DMS 273 treated with DMSO at 0.1 percent for 48 hours (cell line): ENCODE results near the gene PTX3.

Experiments
- DNase-seq: peaks from one replicate; lab custom pipeline; 2025; lab: John Stamatoyannopoulos, UW

Gene PTX3

DNA sequence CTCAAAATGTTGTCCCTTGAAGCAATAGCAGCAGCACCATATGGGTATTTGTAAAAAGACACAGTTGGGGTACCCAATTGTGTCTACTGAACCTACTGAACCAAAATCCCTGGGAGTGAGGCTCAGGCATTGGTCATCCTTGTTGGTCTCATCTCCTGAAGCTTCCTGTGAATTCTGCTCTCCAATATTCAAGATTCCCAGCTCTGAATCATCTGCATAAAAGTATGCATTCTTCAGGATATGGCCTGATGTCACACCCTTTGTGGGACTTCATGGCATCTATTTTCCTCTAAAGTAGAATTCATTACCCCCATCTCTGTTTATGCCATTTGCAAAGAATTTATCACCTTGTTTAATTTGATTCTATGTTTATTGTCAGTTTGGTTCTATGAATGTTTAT is 13.3 kb upstream of the PTX3 start:
- DNase-seq = no peak

DNA sequence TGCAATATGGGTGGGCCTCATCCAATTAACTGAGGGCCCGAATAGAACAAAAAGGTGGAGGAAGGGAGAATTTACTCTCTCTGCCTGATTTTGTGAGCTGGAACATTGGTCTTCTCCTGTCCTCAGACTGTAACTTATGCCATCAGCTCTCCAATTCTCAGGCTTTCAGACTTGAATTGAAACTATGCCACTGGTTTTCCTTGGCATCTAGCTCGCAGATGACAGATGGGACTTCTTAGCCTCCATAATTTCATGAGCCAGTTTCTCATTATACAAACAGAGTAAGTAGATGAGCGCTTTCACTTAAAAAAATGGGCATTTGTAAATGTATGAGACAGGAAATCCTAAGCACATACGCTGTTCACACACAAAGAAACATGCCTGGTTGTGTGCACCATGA is 8.7 kb upstream of the PTX3 start:
- DNase-seq = peak; percentile 85

- DNase-seq = peak; percentile 41
These were observed 7.8 kb upstream of the PTX3 start for GRCh38 chr3:157428853-157429252.

- DNase-seq = no peak
These were observed 6.9 kb upstream of the PTX3 start for GRCh38 chr3:157429708-157430107.

- DNase-seq = peak; percentile 83
These were observed 1.6 kb downstream of the PTX3 start for GRCh38 chr3:157438194-157438730.

DNA sequence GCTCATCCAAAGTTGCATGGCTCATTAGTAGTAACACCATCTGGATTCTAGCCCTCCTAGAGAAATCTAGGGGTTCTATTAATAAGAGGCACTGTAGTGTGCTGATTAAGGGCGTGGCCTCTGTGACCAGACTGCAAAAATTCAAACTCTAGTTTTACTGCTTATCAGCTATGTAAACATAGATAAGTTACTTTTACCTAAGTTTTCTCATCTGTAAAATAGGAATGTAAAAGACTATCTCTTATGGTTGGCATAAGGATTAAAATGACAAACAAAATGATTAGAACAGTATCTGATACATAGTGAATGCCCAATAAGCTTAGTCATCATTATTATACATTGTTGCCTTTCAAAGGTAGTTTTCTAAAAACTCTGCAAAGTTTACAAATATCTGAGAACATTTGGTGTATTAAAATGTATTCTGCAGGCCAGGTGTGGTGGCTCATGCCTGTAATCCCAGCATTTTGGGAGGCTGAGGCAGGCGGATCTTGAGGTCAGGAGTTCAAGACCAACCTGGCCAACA is 4.5 kb downstream of the PTX3 start:
- peak; percentile 50 for DNase-seq

- DNase-seq = no peak
These were observed 6.1 kb downstream of the PTX3 start for GRCh38 chr3:157442729-157443128.

- no peak for DNase-seq
These were observed 7.5 kb downstream of the PTX3 start for GRCh38 chr3:157443905-157444796.

DNA sequence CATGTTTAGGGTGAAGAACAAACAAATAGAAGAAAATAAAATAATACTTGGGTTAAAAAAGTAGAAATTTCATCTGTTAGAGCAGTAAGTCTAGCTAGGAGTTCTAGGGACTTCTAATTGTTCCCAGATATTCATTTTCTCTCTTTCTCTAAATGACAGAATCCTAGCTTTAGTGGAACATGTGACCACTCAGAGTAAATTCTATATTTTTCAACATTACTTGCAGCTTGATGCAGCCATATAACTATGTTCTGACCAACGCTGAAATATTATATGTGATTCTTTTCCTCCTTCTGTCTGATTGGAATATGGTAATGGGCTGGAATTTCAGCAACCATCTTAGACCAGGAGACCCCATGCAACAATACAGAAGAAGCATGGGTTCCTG is 8.1 kb downstream of the PTX3 start:
- no peak for DNase-seq

GRCh38 chr3:157445857-157446256 is 9.2 kb downstream of the PTX3 start:
- DNase-seq = no peak

- DNase-seq = peak; percentile 81
These were observed 10.5 kb downstream of the PTX3 start for GRCh38 chr3:157447026-157447694.

- DNase-seq = no peak
These were observed 15.4 kb downstream of the PTX3 start for GRCh38 chr3:157452097-157452496.

DNA sequence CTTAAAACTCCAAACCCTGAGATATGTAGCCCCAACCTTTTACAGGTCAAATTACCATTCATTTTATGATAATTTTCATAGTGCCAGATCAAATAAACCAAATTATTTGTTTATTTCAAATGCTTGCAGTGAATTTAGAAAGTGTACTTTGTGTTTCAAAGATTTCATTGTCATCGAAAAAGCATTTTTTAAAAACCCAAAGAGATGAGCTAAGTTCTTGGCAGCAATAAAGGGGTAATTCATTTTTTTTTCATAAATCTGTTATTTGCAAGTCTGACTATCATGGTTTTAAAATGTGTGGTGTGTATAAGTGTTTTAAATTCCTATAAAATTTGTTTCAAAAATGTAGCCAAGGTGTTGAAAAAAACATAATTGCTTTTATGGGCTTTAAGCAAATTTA is 17.2 kb downstream of the PTX3 start:
- no peak for DNase-seq

DNA sequence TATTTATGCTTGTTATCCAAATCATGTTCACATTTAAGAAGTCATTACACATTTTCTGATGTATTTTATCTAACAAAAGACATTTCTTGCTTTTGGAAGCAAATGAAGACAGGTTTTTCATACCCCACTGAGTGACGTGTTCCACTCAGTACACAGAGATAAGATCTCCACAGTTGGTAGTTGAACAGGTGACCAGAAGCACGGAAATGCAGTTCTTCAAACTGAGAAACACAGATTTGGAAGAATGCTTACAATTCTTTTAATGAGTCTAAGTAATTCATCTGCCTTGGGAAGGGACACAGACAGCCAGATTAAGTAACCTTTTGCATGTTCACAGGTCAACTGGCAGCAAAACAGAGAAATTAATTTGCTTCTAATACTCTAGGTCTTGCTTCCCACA is 23.1 kb downstream of the PTX3 start:
- no peak for DNase-seq

DNA sequence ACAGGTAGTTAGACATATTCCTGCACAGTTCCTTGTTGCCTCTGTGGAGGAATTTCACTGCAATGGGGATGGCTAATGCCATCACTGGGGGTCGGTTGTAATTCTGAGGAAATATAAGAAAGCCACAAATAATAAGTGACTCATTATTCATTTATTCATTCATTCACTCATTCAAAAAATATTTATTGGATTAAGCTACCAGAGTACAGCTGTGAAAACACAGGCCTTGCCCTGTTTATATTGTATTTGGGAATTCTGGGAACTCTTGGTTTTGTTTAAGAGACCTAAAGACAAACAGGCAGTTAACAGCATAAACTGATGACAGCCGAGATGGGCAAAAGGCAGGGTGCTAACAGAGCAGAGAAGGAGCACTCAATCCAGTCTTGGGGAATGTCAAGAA is 23.6 kb downstream of the PTX3 start:
- no peak for DNase-seq

DNA sequence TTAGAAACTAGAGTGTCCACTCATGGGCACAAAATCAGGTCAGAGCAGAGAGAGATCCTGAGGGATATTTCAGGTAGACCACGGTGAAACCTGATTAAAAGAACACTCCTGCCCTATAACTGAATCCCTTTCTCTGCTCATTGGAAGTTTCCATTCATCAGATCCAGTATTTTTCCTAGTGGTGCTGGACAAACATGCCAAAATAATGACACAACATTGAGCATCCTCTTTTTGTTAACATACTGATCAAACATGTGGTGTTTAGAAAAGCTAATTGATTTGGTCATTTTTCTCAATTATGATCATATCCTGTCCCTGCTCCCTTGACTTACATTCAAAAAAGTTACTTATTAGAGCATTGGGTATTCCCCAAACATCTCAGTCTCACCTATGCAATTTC is 27.2 kb downstream of the PTX3 start:
- no peak for DNase-seq

GRCh38 chr3:157464321-157464720 is 27.7 kb downstream of the PTX3 start:
- no peak for DNase-seq

GRCh38 chr3:157465741-157466140 is 29.1 kb downstream of the PTX3 start:
- no peak for DNase-seq

DNA sequence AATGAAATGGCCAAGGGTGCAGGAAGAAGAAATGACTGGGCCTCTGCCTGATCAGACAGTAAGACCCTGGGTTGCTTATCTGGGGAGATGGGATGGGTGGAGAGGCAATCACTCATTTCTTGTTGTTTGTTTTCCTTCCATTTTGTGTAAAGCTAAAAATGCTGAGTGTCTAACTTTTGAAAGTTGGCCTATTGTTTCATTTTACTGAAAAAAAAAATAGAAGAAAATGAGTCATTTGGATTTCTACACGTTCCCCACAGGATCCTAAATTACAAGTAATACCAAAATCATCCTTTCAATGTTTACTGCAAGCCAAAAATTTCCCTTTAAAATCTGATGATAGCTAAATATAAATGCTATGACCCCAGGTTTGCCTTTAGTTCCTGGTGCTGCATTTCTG is 30.6 kb downstream of the PTX3 start:
- DNase-seq = no peak

DNA sequence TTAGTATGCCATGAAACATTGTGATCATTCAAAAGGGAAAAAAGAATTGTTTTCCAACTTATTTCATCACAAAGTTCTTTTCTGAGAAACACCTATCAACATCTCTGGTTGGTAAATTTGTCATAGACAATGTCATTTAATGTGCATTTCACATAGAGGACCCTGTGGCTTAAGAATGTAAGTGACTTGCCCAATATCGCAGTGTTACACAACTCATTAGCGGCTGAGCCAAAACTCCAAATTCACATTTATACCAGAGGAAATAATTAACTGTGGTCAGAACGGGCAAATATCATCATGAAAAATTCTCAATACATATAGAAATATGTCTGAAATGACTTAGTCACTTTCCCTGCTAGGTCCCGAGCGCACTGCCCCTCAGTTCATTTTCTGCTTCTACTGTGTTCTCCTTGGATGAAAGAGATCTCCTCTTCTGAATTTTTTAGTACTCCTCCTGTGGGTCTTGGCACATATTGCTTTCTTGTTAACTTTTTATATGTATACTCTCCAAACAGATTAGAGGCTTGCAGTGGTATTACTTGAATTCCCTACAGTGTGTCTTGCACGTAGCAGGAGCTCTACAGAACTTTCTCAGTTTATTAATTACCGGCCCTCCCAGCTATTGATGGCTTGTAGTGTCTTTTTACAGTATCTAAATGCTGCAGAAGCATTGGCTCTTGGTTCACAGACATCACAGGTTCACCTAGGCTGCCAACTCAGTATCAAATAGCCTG is 33.1 kb downstream of the PTX3 start:
- no peak for DNase-seq

DNA sequence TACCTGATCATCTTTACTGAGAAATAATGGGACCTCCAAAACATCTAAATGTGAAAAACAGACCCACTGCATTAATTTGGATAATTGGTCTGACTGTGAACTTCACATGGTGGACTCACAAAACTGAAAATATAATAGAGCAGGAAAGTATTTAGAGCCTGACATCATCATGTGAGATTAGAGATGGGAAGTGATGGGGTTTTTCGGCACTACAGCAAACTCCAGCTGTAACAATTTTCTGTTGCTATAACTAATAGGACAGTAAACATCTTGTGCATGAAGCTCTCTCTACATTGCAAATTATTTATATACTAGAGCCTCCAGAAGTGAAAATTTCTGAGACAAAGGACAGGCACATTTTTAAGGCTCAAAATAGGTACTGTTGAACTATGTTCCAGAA is 34.4 kb downstream of the PTX3 start:
- DNase-seq = no peak

GRCh38 chr3:157472648-157473047 is 36.0 kb downstream of the PTX3 start:
- DNase-seq = no peak
